VCaP (cell line): ENCODE measurements around the gene IGFBP5.

Experiments
- H3K27ac ChIP-seq: fragments of 450-650 bp; 2 replicates; pipeline ENCODE4 v1.5.1; 2017
- TF ChIP-seq, protein P1 (sequence below): fragments of 450-650 bp; conservative IDR thresholded peaks from 2 replicates; pipeline ENCODE4 v1.5.1; 2017; ENCODE audit warnings: mild to moderate bottlenecking, moderate library complexity

The IGFBP5 gene, protein sequence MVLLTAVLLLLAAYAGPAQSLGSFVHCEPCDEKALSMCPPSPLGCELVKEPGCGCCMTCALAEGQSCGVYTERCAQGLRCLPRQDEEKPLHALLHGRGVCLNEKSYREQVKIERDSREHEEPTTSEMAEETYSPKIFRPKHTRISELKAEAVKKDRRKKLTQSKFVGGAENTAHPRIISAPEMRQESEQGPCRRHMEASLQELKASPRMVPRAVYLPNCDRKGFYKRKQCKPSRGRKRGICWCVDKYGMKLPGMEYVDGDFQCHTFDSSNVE

GRCh38 chr2:216695401-216695821 is at the start of gene IGFBP5:
TSS of gene IGFBP5 (minus strand) at chr2:216695549. CDS start at chr2:216694775, 774 bp downstream.
- TF ChIP-seq, protein P1, sequence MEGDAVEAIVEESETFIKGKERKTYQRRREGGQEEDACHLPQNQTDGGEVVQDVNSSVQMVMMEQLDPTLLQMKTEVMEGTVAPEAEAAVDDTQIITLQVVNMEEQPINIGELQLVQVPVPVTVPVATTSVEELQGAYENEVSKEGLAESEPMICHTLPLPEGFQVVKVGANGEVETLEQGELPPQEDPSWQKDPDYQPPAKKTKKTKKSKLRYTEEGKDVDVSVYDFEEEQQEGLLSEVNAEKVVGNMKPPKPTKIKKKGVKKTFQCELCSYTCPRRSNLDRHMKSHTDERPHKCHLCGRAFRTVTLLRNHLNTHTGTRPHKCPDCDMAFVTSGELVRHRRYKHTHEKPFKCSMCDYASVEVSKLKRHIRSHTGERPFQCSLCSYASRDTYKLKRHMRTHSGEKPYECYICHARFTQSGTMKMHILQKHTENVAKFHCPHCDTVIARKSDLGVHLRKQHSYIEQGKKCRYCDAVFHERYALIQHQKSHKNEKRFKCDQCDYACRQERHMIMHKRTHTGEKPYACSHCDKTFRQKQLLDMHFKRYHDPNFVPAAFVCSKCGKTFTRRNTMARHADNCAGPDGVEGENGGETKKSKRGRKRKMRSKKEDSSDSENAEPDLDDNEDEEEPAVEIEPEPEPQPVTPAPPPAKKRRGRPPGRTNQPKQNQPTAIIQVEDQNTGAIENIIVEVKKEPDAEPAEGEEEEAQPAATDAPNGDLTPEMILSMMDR, result no peak
- H3K27ac ChIP-seq, result peak within 1 kb of the TSS; percentile 47; the same call in 1 of the 2 replicates

GRCh38 chr2:216743781-216744180 is 48.4 kb upstream of the IGFBP5 start:
- no peak overlapping the region for H3K27ac ChIP-seq

DNA sequence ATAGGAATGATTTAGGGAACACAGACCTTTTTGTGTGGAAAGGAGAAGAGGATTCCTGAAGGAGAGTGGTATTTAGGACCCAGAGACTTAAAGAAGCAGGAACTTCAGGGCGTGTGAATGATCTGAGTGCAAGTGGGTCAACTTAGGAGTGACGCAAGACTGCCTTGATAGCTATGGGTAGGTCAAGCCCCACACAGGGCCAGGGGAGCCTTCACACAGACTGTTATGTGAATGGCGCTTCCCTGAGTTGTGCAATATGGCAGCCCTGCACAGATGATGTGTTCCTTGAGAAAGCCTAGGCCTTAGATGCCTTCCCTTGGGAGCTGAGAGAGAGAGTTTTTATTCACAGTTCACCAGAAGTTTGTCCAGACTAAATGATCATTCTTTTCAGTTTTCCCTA is 47.1 kb upstream of the IGFBP5 start:
- no peak overlapping the region for H3K27ac ChIP-seq
- TF ChIP-seq, protein P1, result no peak

More at GRCh38 chr2:216743781-216744180, 48.4 kb upstream of the IGFBP5 start:
- TF ChIP-seq, protein P1, result no peak

DNA sequence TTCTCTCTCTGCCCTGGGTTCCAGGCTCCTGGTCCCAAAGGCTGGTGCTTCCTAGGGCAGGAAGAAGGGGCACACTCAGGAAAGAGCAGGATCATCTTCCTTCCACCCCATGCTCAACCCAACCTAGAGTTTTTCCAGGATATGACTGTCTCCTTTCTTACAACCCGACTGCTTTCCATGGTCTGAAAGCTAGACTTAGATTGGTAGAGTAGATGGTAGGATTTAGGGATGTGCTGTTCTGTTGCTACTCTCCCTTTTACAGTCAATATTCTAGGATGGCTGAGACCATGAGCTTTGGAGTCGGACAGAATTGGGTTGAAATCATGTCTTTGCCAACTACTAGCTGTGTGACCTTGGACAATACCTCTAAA is 45.9 kb upstream of the IGFBP5 start:
- H3K27ac ChIP-seq, result no peak overlapping the region
- TF ChIP-seq, protein P1, result no peak

DNA sequence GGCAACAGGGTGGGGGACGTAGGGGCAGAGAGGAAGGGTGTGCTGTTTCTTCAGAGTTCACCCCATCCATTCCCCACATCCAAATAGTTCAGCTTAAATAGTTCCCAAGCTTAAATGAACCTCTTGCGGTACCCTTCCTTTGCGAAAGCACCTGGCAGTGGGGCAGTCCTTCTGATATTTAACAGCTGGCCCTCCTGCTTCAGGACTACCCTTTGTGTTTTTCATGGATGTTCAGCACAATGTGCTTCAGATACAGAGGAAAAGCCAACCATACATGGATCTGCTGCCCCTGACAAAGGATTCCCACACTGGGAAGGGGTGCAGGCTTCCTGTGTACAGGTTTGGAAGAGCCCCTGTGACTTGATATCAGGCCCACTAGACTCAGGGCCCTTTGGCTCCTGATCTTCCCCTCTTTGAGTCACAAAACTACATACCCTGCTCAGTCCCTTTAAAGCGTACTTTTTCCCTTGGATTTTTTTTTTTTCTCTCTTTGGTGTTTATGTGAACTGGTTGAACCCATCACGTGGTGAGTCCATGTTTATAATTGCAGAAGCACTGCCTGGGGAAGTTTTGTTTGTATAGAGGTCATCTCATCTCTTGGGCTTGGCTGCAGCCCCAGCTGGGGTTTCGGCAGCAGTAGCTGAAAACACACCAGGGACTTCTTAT is 45.3 kb upstream of the IGFBP5 start:
- TF ChIP-seq, protein P1, result no peak
- H3K27ac ChIP-seq, result no peak overlapping the region

- TF ChIP-seq, protein P1, result no peak
- H3K27ac ChIP-seq, result no peak overlapping the region
These were observed 43.7 kb upstream of the IGFBP5 start for GRCh38 chr2:216739035-216739434.

- TF ChIP-seq, protein P1, result no peak
- no peak overlapping the region for H3K27ac ChIP-seq
These were observed 42.3 kb upstream of the IGFBP5 start for GRCh38 chr2:216737676-216738075.
